Fibroblast of the conjunctiva (primary cell): ENCODE results near the gene HS6ST2.

Source experiments
- DNase-seq: peaks from one replicate; pipeline ENCODE4 v3.0.0-alpha.2; 2010; ENCODE audit warnings: low read depth

HS6ST2 gene

GRCh38 chrX:132843363-132843762 lies 115.1 kb downstream of the HS6ST2 start:
- no peak for DNase-seq

DNA sequence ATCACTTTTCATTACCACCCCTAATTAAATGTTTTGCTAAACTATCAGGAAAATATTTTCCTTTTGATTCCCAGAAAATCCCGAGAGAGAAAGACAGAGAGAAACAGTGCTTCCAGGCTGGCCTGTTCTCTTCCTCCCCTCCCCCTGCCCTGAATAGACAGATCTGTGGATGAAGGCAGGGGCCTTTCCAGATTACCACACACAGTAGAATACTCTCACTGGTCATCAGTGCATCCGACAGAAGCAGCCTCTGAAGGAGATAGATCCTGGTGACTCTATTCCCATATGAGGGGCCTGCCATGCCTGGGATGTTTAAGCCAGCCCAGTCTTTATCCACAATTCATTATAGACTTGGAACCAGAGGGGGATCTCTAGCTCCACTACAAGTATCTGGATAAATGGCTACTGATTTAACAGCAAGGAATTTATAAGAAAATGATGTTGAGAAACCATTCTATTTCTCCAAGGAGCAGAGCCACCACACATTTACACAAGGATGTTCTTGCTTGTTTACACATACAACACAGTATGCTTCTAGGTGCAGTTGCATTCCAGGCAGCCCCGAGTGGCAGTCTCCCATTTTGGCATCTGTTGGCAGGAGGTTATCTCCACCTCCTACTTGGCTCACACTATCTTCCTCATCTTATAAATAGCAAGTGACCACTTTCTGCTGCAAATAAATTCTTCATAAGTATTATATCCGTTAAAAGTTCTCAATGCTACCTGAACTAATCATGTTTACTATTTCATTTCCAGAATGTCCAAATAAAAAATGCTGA lies 115.8 kb downstream of the HS6ST2 start:
- no peak for DNase-seq

DNA sequence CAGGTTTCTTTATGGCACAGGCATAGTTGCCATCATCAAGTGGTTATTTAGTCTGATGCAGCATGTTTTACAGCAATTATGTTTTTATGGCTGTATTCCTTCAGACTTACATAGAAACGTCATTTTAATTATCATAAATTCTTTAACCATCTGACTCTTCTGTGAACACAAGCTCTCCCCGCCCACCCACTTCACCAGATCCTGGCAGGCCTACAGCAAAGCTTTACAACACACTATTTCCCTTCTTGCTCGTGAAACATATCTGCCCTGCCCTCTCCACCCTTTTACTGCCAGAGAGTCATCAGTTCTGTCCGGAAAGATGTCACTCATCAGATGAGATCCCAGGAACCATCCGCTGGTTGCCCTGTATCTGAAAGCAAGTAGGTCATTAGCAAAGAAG lies 120.5 kb downstream of the HS6ST2 start:
- DNase-seq: no peak

GRCh38 chrX:132837126-132837525 lies 121.3 kb downstream of the HS6ST2 start:
- no peak for DNase-seq

- DNase-seq: no peak
Measured at GRCh38 chrX:132836471-132836870, 122.0 kb downstream of the HS6ST2 start.

GRCh38 chrX:132834741-132835140 lies 123.7 kb downstream of the HS6ST2 start:
- no peak for DNase-seq

DNA sequence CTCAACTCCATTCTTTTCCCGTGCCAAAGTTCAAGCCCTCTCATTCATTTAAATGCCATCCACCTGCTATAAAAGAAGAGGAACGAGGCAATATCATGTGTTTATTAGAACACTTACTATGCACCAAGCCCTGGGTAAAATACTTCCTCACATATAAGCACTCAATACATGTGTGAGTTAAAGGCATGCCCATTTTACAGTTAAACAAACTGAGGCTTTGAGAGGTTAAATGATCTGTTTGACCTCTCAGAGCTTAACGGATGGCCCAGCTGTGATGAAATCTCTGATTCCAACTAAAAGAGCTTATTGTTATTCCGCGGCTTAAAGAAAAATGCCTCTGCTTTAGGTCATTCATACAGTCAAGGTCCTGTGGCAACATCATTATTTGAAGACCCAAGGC lies 124.3 kb downstream of the HS6ST2 start:
- DNase-seq: no peak

- DNase-seq: no peak
Measured at GRCh38 chrX:132833373-132833772, 125.1 kb downstream of the HS6ST2 start.

- no peak for DNase-seq
Measured at GRCh38 chrX:132831336-132831973, 127.0 kb downstream of the HS6ST2 start.

DNA sequence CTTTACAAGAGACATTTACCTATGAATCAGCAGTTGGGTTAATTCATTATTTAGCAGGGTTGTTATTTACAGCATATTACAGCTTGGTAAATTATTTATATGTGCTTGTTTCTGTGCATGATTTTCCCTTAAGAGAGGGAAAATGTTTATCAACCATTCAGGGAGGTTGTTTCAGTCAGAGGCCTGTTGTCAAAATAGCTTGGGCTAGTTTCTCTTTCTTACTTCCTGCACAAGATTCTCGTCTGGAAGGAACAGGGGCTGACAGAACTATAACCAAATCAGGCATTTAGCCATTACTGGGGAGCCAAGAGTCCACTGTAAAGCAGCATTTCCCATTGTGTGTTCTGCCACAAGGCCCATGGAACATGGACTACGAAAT lies 135.8 kb downstream of the HS6ST2 start:
- no peak for DNase-seq

- DNase-seq: no peak
Measured at GRCh38 chrX:132821974-132822633, 136.3 kb downstream of the HS6ST2 start.

GRCh38 chrX:132820675-132821074 lies 137.8 kb downstream of the HS6ST2 start:
- no peak for DNase-seq

- DNase-seq: no peak
Measured at GRCh38 chrX:132819711-132820264, 138.6 kb downstream of the HS6ST2 start.

DNA sequence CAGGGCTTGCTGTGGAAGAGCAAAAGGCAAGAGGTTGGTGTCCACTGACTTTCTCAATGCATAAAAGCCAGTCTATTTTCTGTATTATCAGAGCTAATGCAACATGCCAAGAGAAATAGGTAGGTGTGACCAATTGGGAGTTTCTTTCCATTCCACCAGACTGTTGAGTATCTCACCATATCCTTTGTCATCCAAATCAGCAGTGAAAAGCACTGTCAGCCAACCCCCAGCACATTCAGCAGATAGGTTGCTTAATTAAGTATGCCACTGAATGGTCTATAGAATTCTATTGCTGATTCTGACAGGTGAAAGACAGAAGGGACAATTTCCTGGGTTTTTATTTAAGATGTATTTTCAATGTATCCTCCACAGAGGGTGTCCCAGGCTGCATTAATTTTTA lies 139.8 kb downstream of the HS6ST2 start:
- DNase-seq: no peak

- no peak for DNase-seq
Measured at GRCh38 chrX:132815643-132816042, 142.8 kb downstream of the HS6ST2 start.

DNA sequence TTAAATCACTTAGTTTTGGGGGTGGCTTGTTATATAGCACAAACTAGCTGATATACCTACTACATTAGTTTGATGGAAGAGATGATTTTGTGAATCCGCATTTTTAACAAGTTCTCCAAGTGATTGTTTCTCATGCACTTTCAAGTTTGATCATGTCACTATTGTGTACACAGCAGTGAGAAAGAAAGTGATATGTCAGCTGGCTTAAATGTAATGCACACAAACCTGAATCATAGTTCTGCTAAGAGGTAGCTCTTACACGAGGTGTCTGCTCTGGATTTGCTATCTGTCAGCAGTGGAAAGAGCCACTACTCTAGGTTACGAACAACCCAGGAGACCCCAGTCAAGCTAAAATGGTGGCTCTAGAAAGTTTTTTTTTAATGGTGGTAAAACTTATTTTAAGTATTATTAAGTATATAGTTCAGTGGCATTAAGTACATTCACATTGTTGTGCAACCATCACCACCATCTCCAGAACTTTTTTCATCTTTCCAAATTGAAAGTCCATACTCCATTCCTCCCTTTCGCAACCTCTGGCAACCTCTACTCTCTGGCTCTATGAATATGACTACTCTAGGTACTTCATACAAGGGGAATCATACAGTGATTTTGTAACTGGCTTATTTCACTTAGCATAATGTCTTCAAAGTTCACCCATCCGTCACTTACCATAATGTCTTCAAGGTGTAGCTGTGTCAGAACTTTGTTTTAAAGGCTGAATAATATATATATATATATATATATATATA lies 147.3 kb downstream of the HS6ST2 start:
- no peak for DNase-seq

GRCh38 chrX:132810488-132810887 lies 147.9 kb downstream of the HS6ST2 start:
- DNase-seq: no peak

DNA sequence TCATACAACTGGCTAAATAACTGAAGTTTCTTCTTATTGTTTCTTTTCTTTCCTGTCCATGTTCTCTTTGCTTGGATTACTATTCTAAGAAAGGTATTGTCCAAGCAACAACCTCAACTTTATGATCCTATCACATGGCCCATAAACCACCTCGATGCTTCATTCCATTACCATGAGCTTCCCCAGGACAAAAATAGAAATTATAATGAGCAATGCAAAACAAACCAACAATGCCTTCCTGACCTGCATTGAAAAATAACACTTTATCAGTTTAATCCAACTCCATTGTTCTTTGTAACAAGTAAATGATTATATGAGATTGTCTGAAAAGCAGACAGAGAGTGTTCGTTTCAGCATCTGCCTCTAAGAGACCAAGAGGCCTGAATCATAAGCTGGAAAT lies 148.8 kb downstream of the HS6ST2 start:
- no peak for DNase-seq

DNA sequence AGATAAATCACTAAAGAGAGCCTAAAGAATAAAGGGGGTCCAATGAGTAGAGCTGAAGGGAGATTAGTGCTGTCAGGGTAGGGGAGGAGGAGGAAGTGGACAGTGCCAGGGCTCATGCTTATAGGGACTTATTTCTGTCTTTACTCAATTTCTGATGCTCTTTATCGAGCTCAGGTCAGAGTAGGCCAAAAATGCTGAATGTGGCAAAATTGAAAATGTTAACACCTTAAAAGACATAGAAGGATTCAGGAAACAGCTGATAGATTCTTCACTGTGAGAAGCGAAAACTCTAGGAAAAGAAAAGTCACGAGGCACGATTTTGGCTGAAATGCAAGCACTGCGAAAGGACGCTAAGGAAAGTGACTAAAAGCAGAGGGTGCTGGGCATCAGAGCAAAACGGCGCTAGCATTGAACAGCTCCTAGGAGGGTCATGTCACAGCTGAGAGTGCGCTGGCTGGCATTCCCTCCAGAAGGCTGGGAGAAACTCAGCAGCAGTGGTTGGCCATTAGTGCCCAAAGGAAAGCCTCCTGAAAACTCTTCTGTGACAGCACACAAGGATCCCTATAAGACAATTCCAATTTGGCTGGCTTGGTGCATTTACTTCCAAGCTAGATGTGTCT lies 150.9 kb downstream of the HS6ST2 start:
- DNase-seq: no peak

GRCh38 chrX:132802033-132802432 lies 156.4 kb downstream of the HS6ST2 start:
- no peak for DNase-seq

DNA sequence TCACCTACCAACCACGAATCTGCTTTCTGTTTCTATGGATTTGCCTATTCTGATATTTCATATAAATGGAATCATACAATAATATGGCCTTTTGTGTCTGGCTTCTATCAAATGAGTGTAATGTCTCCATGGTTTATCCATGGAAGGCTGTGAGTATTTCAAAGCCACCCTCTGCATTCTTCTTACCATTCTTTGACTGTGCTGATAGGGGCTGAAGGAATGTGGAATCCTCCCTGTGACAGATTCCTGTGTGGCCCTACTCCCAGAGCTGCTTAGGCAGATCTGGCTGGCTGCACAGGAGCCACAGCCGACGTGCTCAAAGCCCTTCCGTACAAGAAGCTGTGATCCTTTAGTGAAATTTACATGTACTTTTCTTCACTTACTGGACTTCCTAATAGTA lies 163.2 kb downstream of the HS6ST2 start:
- no peak for DNase-seq

DNA sequence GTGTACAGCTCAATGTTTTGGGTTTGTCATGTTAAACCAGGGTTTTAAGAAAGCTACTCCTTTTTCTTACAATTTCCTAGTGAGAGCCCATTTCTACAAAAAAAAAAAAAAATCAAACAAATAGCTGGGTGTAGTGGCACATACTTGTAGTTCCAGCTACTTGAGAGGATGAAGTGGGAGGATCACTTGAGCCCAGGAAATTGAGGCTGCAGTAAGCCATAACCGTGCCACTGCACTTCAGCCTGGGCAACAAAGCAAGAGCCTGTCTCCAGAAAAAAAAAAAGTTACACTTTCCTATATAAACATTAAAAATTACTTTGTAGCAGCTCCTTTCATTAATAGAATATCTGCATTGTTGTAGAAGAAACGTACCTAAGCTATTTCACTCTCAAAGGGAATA lies 166.7 kb downstream of the HS6ST2 start:
- DNase-seq: no peak
